Lower leg skin (tissue), 3 donors: ENCODE data around the gene KRTAP6-3.

Experiments
- CTCF ChIP-seq, 3 donors: fragments of 450-650 bp; IDR thresholded peaks; one replicate each; pipeline ENCODE4 v1.5.1; 2016; ENCODE audit warnings: antibody characterized with exemption in 3 of 3, mild to moderate bottlenecking in 3 of 3, moderate library complexity in 2 of 3
- POLR2A ChIP-seq, 2 donors: fragments of 450-650 bp; IDR thresholded peaks; one replicate each; pipeline ENCODE4 v1.6.1; 2016 to 2017; ENCODE audit warnings: antibody characterized with exemption in 2 of 2, mild to moderate bottlenecking in 1 of 2, moderate library complexity in 1 of 2

GRCh38 chr21:30580132-30580531 is 12.1 kb upstream of the KRTAP6-3 start:
- TF ChIP-seq CTCF (IDR thresholded peaks at IDR 0.05) (no peak), POLR2A (IDR thresholded peaks at IDR 0.05) (no peak)
